SJCRH30 (cell line): ENCODE results near the gene TRPM5. TPM values are rescaled to one million over a fixed set of nuclear protein-coding genes. Genes with fewer than 3 reads are reported as not detected.

ENCODE experiments used
- DNase-seq, 2 experiments: peaks; one replicate each; pipeline ENCODE4 v3.0.0-alpha.2; 2015 to 2020
- H3K27ac ChIP-seq: fragments of 250-450 bp; sonication (Bioruptor Pico); 2 replicates; pipeline ENCODE4 v1.5.1; 2020; ENCODE audit warnings: mild to moderate bottlenecking, moderate library complexity
- H3K27me3 ChIP-seq: fragments of 250-450 bp; sonication (Bioruptor Pico); 2 replicates; pipeline ENCODE4 v1.5.1; 2020; ENCODE audit warnings: mild to moderate bottlenecking, moderate library complexity
- H3K36me3 ChIP-seq: fragments of 250-450 bp; sonication (Bioruptor Pico); 2 replicates; pipeline ENCODE4 v1.5.1; 2020; ENCODE audit warnings: mild to moderate bottlenecking, moderate library complexity
- H3K4me1 ChIP-seq: fragments of 250-450 bp; sonication (Bioruptor Pico); 2 replicates; pipeline ENCODE4 v1.5.1; 2020; ENCODE audit warnings: mild to moderate bottlenecking, moderate library complexity
- H3K4me3 ChIP-seq: fragments of 250-450 bp; sonication (Bioruptor Pico); 2 replicates; pipeline ENCODE4 v1.5.1; 2020; ENCODE audit warnings: mild to moderate bottlenecking, moderate library complexity
- H3K9me3 ChIP-seq: fragments of 250-450 bp; sonication (Bioruptor Pico); replicated peaks from 2 replicates; pipeline ENCODE4 v1.5.1; 2020; ENCODE audit warnings: mild to moderate bottlenecking, moderate library complexity
- total RNA-seq: library from RNA; depleted of rRNA; stranded (reverse); fragments of >200 nt; shearing (Covaris generic); gene quantifications from 2 replicates; pipeline ENCODE4 v1.2.3, GENCODE V29; 2014

The TRPM5 gene
- total RNA-seq, 1 experiment from 2014 or later: not detected

- no peaks in the 10 kb centered on the region for H3K9me3 ChIP-seq
- no peak for DNase-seq
Observed at GRCh38 chr11:2452321-2453012, 8.2 kb upstream of the TRPM5 start.

DNA sequence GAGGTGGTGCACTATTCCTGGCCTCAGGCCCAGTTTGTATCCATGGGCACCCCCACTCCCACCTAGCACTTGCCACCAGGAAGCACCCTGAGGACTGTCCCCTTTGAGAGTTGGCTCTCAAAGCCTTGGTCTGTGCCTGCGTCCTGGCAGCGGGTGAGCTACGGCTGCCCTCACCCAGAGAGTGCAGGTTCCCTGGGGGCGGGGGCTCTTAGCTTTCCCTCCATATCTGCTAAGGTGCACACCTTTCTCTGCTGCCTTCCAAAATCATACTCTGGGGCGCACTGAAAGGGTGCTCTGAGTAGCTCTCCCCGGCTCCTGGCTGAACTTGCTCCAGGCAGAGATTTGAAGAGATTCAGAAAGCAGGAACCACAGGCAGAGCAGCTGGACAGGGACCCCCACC, 7.6 kb upstream of the TRPM5 start:
- Histone ChIP-seq H3K4me3 (no peak overlapping the region), H3K4me1 (no peaks in the 10 kb centered on the region), H3K36me3 (no peaks in the 10 kb centered on the region), H3K27ac (no peak overlapping the region), H3K27me3 (no peaks in the 10 kb centered on the region), H3K9me3 (no peaks in the 10 kb centered on the region)
- DNase-seq: no peak

More at GRCh38 chr11:2452321-2453012, 8.2 kb upstream of the TRPM5 start:
- Histone ChIP-seq H3K4me1 (no peaks in the 10 kb centered on the region), H3K27me3 (no peaks in the 10 kb centered on the region), H3K27ac (no peak overlapping the region), H3K4me3 (no peak overlapping the region), H3K36me3 (no peaks in the 10 kb centered on the region)

DNA sequence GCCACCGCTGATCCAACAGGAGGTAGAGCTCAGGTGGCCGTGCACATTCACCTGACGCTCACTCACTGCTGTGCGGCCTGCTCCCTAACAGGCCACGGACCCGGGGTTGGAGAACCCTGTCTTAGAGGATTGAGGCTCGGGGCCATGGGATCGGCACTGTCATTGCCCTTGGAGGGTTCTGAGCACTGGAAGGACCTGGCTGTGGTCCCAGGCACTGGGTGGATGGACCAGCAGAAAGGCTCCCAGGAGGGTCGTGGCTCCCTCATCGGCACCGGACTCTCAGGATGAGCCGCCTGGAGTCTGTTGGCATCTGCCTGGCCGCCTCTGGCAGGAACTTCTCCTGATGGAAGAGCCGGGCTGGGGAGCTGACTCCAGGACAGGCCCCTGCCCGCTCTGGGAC, 7.0 kb upstream of the TRPM5 start:
- no peaks in the 10 kb centered on the region for H3K27me3 ChIP-seq
- no peak overlapping the region for H3K27ac ChIP-seq
- H3K4me3 ChIP-seq: no peak overlapping the region
- no peaks in the 10 kb centered on the region for H3K9me3 ChIP-seq
- no peaks in the 10 kb centered on the region for H3K4me1 ChIP-seq
- no peak for DNase-seq
- H3K36me3 ChIP-seq: no peaks in the 10 kb centered on the region

GRCh38 chr11:2450321-2451041, 6.2 kb upstream of the TRPM5 start:
- H3K27ac ChIP-seq: no peak overlapping the region
- no peaks in the 10 kb centered on the region for H3K9me3 ChIP-seq
- no peaks in the 10 kb centered on the region for H3K27me3 ChIP-seq
- H3K4me1 ChIP-seq: no peaks in the 10 kb centered on the region
- H3K36me3 ChIP-seq: no peaks in the 10 kb centered on the region
- DNase-seq: no peak
- H3K4me3 ChIP-seq: no peak overlapping the region

DNA sequence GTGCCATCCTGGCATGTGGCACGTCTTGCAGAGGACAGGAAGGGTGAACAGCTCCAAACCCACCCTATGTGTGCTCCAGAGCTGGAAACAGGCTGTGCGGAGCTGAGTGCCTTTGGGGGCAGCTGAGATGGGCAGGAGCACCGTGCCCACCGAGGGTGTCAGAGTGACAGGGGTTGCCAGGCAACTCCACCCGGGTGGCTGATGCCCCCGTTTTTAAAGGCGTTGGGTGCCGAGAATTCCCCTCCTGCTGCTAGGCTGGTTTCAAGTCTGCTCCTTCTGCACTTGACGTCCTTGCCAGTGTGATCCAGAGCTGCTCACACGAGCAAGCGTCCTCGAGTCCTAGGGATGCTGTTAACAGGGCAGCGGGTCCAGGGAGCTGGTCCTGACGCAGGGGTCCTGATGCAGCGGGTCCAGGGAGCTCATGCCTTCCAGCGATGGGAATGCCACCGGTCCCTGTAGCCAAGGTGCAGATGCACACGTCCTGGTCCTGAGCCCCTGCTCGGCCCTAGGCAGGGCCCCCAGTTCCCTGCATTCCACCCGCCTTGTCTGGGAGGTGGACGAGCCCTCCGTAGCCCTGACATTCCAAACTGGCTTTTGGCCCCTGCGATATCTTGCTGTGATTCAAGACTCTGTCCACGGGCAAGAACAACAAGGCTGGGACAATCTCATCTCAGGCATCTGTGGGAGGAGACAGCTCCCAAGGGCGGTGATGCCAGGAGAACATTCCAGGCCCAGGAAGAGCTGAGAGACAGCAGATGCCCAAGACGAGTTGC, 5.4 kb upstream of the TRPM5 start:
- Histone ChIP-seq H3K4me3 (no peak overlapping the region), H3K36me3 (no peaks in the 10 kb centered on the region), H3K4me1 (no peaks in the 10 kb centered on the region), H3K9me3 (no peaks in the 10 kb centered on the region), H3K27ac (no peak overlapping the region), H3K27me3 (no peaks in the 10 kb centered on the region)
- DNase-seq: no peak

GRCh38 chr11:2448661-2449547, 4.6 kb upstream of the TRPM5 start:
- no peaks in the 10 kb centered on the region for H3K4me1 ChIP-seq
- DNase-seq: no peak
- H3K36me3 ChIP-seq: no peaks in the 10 kb centered on the region
- H3K27me3 ChIP-seq: no peaks in the 10 kb centered on the region
- H3K9me3 ChIP-seq: no peaks in the 10 kb centered on the region
- H3K4me3 ChIP-seq: no peak overlapping the region
- no peak overlapping the region for H3K27ac ChIP-seq

- H3K27me3 ChIP-seq: no peaks in the 10 kb centered on the region
- H3K36me3 ChIP-seq: no peaks in the 10 kb centered on the region
- DNase-seq: no peak
- no peaks in the 10 kb centered on the region for H3K4me1 ChIP-seq
- no peak overlapping the region for H3K27ac ChIP-seq
- H3K4me3 ChIP-seq: no peak overlapping the region
- no peaks in the 10 kb centered on the region; the same call in 1 of the 2 replicates for H3K9me3 ChIP-seq
Observed at GRCh38 chr11:2447951-2448650, 3.8 kb upstream of the TRPM5 start.

DNA sequence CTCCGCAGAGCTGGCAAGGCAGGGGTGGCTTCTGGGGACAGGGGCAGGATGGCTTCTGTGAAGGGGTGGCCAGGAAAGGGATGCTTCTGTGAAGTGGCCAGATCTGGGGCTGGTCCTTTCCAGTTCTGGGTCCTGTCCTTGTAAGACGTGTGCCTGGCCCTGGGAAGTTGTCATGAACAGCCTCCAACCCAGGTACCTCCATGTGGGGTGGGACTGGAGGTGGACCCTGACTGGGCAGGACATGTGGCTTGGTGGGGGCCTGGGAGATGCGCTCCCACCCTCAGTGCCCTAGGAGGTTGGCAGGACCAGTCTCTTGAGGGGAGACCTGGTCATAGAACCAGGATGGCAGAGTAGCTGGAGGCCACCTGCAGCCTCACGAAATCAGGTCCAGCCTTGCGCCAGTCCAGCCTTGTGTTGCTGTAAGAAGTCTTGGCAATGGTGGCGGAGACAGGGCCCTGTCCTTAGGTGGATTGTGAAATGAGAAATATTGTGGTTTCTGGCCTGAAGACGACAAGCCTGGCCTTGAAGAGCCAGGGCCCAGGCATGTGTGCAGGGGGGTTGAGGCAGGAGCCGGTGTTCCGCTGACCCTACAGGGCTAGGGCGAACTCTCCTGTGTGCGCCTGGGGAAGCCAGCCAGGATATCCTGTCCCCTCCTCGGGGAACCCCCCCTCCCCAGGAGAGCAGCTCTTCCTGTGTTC, 3.1 kb upstream of the TRPM5 start:
- no peaks in the 10 kb centered on the region for H3K27me3 ChIP-seq
- DNase-seq: no peak
- H3K4me1 ChIP-seq: no peaks in the 10 kb centered on the region

DNA sequence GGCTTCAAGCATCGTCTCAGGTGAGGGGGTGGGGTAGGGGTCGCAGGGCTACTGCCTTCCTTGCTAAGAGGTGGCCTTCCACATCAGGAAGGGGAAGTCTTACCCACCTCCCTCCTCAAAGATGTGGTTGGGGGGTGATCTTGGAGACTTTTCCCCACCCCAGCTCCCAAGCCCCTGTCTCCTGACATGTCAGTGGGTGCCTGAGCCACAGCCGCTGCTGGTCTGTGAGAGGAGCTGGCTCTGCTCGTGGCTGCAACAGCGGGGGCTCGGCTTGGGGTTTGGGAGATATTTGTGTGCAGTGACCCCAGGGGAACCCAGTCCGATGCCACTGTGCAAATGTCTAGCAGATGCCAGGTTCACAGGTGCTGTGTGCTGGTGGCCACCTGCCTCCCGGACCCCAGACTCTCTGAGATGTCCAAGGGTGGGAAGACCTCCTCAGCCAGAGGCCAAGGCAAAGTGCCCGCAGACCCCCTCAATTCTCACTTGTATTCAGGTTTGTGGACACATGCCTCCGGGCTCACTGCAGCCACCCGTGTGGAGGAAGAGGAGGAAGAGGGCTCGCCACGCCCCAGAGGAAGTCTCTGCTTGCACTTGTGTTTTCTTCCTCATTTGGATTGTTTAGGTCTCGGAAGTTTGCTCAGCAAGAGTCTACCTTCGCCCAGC, 2.4 kb upstream of the TRPM5 start:
- Histone ChIP-seq H3K27me3 (no peaks in the 10 kb centered on the region), H3K9me3 (peaks cover 4% of the 10 kb centered on the region; the same call in 1 of the 2 replicates), H3K4me3 (no peak overlapping the region), H3K27ac (no peak overlapping the region), H3K4me1 (no peaks in the 10 kb centered on the region), H3K36me3 (no peaks in the 10 kb centered on the region)
- no peak for DNase-seq

More for the DNA sequence above, 3.1 kb upstream of the TRPM5 start:
- Histone ChIP-seq H3K4me3 (no peak overlapping the region), H3K36me3 (no peaks in the 10 kb centered on the region), H3K27ac (no peak overlapping the region), H3K9me3 (peaks cover 4% of the 10 kb centered on the region; the same call in 1 of the 2 replicates)

- H3K27ac ChIP-seq: no peak overlapping the region
- peaks cover 4% of the 10 kb centered on the region; the same call in 1 of the 2 replicates for H3K9me3 ChIP-seq
- H3K4me3 ChIP-seq: no peak overlapping the region
- no peaks in the 10 kb centered on the region for H3K27me3 ChIP-seq
- H3K36me3 ChIP-seq: no peaks in the 10 kb centered on the region
- H3K4me1 ChIP-seq: no peaks in the 10 kb centered on the region
- DNase-seq: no peak
Observed at GRCh38 chr11:2445746-2446551, 1.6 kb upstream of the TRPM5 start.

GRCh38 chr11:2444821-2445745, 769 bp upstream of the TRPM5 start, which contains the start of gene KCNQ1:
Gene KCNQ1, plus strand, starts transcription at chr11:2445008. Its CDS starts 91 bp downstream, at chr11:2445099.
- Histone ChIP-seq H3K9me3 (peaks cover 4% of the 10 kb centered on the region; the same call in 1 of the 2 replicates), H3K27ac (no peak within 1 kb of the TSS), H3K4me3 (no peak within 1 kb of the TSS), H3K27me3 (no peaks in the 10 kb centered on the region), H3K36me3 (no peaks in the 10 kb centered on the region), H3K4me1 (no peaks in the 10 kb centered on the region)
- no peak for DNase-seq
